Measurements from ENCODE around the gene ZNF280D.

DNA sequence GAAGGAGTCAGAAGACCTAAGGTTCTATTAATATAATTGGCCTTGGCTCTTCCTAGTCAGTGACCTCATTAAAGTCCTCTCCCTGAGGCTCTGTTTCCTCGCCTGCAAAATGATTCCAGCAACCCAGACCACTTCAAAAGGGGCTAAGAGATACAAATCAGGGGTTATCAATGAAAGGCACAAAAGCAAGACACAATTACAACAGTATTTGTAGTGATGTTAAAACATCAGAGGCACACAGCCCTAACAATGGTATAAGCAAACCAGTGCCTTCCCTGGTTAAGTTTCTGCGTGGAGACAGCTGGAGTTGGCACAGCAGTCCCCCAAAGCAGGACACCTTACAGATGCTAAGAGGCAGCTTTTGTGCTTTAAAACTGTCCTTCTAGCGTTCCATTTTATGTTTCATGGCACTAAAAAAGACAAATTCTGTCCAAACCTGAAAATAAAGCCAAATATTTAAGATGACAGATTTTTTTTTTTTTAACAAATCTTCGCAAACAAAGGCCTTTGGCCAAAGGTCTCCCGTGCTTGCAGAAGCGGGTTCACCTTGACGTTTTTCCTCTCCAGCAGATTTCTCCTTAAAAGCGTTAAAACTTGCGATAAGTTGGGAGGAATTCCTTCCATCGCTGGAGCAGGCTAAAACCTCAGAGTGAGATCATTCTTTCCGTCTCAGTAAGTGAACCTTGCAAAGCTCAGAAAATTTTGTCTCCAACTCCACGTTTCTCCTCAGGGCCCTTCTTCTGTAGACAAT lies 999 bp downstream of the ZNF280D start:
- 0 out of 2 replicates have a peak, but pooled peaks have one; percentile 34 for TF ChIP-seq POLR2A (IDR thresholded peaks at IDR 0.05; ENCODE audit: low read depth, low read length)
- no peak; the same call in 1 of the 2 replicates for TF ChIP-seq TAF1 (IDR thresholded peaks at IDR 0.05; ENCODE audit: low read depth, low read length)
- no peak for TF ChIP-seq POLR2AphosphoS5 (IDR thresholded peaks at IDR 0.05; ENCODE audit: low read depth, low read length)
